ENCODE data around the gene DYNC2I2.
"Not testable (repeated sequence)": the region's sequence is repeated elsewhere in the genome, so short reads cannot be mapped to it uniquely, and the experiment has no call there.

DYNC2I2 gene

DNA sequence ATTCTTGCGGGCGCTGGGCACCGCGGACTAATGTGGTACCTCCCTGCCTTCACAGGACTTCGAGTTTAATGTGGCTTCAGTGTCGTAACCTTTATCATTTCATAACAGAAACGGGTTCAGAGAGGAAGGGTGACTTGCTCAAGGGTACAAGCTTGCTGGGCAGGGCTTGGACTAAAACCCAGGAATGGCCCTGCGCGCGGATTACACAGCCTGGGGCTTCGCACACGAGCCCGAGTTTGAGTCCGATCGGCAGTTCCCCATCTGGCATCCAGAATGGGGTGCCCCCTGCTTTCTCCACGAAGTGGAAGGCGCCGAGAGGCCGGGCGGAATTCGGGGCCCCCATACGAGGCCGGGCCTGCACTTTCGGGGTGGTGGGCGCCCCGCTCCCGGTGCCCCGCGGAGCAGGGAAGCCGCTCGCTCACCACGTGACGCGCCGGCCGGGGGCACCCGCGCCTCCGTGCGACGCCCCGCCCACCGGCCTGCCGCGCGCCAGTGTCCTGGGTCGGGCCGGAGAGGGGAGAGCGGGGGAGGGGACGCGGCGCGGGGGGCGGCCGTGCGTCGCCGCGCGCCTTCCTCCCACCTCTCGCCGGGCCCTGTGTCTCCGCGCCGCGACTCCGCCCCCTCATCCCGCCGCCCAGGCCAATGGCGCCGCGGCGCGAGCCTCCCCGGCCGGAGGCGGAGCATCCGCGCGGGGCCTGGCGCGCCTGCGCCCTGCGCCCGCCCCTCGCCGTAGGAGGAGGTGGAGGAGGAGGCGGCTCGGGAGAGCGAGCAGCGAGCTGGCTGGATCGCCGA, 32.0 kb upstream of the DYNC2I2 start, which contains the start of gene SET:
Gene SET (plus strand): TSS at position 722 of the 792 bp plus-strand sequence. CDS start 361 bp downstream, outside the sequence.
- in situ Hi-C loops (cut with MboI; ENCODE audit: low pct_unique_long_range_greater_than_20kb, low sequenced_read_pairs) = no loop called here
- DNase-seq = peak; percentile 88

DNA sequence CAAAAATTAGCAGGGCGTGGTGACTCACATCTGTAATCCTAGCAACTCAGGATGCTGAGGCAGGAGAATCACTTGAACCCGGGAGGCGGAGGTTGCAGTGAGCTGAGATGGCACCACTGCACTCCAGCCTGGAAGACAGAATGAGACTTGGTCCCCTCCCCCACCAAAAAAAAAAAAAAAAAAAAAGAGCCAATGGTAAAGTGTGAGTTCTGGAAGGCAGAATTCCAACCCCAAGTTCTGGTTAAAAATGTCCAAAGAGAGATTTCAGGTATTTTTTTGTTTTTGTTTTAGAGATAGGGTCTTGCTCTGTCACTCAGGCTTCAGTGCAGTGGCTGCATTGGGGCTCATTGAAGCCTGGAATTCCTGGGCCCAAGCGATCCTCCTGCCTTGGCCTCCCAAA, 30.8 kb upstream of the DYNC2I2 start:
- no peak for DNase-seq

DNA sequence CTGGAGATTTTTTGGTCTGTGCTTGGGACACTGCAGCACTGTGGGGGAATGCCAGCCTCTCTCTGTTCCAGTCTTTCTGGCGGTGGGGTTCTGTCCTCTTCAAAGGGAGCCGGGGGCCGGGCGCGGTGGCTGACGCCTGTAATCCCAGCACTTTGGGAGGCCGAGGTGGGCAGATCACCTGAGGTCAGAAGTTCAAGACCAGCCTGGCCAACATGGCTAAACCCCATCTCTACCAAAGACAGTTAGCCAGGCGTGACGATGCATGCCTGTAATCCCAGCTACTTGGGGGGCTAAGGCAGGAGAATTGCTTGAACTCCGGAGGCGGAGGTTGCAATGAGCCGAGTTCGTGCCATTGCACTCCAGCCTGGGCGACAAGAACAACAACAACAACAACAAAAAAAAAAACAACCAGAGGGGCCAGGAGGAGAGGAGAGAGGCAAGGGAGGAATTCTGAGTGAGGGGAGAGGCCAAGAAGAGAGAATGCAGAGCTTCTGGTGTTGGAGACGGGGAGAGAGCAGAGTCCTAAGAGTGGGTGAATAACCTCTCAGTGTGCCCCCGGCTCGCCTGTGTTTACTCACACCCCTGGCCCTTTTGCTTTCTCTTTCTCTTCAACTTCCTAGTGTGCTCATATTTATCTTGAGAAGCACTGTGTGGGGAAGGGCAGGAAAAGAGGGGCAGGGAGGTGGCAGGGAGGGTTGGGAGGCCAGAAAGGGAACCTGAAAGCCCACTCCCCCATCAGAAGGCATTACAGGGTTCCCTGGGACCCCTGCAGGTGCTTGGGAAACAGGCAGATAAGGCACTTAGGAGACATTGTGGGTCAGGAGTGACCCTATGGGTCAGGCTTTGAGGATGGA, 29.2 kb upstream of the DYNC2I2 start:
- DNase-seq = peak; percentile 46
- in situ Hi-C loops (cut with MboI; ENCODE audit: low pct_unique_long_range_greater_than_20kb, low sequenced_read_pairs) = no loop called here

More for the DNA sequence above, 30.8 kb upstream of the DYNC2I2 start:
- in situ Hi-C loops (cut with MboI; ENCODE audit: low pct_unique_long_range_greater_than_20kb, low sequenced_read_pairs) = no loop called here

DNA sequence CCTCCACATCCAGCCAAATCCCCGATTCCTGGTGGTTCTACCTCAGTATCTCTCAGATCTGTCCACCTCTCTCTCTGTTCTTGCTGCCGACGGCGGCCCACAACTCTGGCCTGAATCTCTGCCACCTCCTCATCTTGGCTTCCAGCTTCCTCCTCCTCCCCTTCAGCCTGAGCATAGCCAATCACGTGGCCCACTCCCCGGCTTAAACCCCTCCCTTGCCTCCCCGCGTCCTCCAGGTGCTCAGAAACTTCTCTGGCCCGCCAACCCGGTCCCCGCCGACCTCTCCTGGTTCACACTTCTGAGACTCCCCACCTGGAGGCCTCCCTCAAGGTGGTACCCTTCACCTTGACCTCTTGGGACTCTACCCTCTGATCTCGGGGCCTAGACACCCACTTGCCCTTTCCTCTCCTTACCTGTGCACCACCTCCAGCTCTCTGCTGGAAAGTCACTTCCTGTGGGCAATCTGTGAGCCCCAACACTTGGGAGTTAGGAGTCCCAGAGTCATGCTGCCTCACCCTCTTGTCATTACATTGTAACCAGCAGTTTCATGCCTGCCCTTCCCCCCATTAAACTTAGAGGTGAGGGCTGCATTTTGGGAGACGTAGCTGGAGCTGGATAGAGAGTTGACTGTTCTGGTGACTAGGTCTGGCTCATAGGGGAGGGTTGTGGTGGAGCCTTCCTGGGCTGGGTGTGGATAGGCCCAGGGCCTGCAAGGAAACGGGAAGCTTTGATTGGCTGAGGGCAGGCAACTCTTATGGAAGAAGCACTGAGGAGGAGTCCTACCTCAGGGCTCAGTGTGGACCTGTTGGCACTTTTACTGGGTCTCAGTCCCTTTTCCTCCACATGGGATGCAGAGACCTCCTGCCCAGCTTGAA, 27.9 kb upstream of the DYNC2I2 start:
- in situ Hi-C loops (cut with MboI; ENCODE audit: low pct_unique_long_range_greater_than_20kb, low sequenced_read_pairs) = no loop called here
- DNase-seq = peak; percentile 81

DNA sequence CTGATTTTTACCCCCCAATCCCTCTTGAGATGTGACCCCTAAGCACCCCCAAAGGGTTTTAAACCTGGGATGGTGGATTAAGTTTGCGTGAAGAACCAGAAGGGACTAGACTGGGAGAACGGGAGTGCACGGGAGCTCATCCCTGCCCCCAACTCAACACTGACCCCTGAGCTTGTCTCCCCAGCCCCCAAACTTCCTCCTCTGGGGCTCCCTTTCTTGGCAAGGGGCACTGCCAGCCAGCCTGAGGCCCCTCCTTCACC, 27.3 kb upstream of the DYNC2I2 start:
- no peak for DNase-seq
- in situ Hi-C loops (cut with MboI; ENCODE audit: low pct_unique_long_range_greater_than_20kb, low sequenced_read_pairs) = no loop called here

GRCh38 chr9:128683340-128684064, 26.9 kb upstream of the DYNC2I2 start:
- in situ Hi-C loops (cut with MboI; ENCODE audit: low pct_unique_long_range_greater_than_20kb, low sequenced_read_pairs) = no loop called here
- peak; percentile 71 for DNase-seq

DNA sequence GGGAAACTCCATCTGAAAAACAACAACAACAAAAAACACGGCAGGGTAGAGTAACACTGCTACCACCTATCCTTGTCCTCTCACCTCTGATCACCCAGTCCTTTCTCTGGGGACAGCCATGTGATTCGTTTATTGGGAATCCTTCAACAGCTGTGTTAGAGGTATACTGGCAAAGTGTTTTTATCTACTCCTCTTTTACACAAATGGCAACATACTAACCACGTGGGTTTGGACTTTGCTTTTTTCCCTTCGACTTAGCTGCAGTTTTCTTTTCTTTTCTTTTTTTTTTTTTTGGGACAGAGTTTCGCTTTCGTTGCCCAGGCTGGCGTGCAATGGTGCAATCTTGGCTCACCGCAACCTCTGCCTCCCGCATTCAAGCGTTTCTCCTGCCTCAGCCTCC, 21.1 kb upstream of the DYNC2I2 start:
- in situ Hi-C loops (cut with MboI; ENCODE audit: low pct_unique_long_range_greater_than_20kb, low sequenced_read_pairs) = no loop called here
- no peak for DNase-seq

- in situ Hi-C loops (cut with MboI; ENCODE audit: low pct_unique_long_range_greater_than_20kb, low sequenced_read_pairs) = no loop called here
- no peak for DNase-seq
Observed at GRCh38 chr9:128675382-128675781, 18.7 kb upstream of the DYNC2I2 start.

GRCh38 chr9:128669786-128670185, 13.1 kb upstream of the DYNC2I2 start:
- no peak for DNase-seq
- in situ Hi-C loops (cut with MboI; ENCODE audit: low pct_unique_long_range_greater_than_20kb, low sequenced_read_pairs) = no loop called here

- in situ Hi-C loops (cut with MboI; ENCODE audit: low pct_unique_long_range_greater_than_20kb, low sequenced_read_pairs); DNase-seq: not testable (repeated sequence)
Observed at GRCh38 chr9:128666481-128666941, 9.9 kb upstream of the DYNC2I2 start.

DNA sequence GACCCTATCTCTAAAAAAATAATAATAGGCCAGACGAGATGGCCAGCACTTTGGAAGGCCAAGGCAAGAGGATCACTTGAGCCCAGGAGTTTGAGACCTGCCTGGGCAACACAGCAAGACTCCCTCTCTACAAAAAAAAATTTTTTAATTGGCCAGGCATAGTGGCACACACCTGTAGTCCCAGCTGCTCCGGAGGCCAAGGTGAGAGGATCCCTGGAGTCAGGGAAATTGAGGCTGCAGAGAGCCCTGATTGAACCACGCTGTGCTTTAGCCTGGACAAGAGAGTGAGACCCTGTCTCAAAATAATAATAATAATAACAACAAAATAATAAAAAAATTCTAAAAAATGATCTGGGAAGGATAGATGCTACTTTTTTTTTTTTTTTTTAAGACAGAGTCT, 1.1 kb upstream of the DYNC2I2 start:
- in situ Hi-C loops (cut with MboI; ENCODE audit: low pct_unique_long_range_greater_than_20kb, low sequenced_read_pairs) = no loop called here
- no peak for DNase-seq

DNA sequence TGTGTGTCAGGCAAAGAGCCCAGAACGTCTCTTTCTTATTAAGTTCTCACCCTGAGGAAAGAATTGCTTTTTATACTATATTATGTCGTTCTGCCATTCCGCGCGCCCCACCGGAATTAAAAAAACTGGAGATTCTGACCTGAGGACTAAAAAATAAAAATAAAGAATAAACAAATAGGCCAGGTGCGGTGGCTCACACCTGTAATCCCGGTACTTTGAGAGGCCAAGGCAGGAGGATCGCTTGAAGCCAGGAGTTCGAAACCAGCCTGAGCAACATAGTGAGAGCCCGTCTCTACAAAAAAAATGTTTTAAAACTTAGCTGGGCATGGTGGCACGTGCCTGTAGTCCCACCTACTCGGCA, 677 bp upstream of the DYNC2I2 start:
- DNase-seq = no peak
- in situ Hi-C loops (cut with MboI; ENCODE audit: low pct_unique_long_range_greater_than_20kb, low sequenced_read_pairs) = no loop called here

GRCh38 chr9:128654481-128654880, 2.2 kb downstream of the DYNC2I2 start:
- in situ Hi-C loops (cut with MboI; ENCODE audit: low pct_unique_long_range_greater_than_20kb, low sequenced_read_pairs) = no loop called here
- DNase-seq = no peak

- in situ Hi-C loops (cut with MboI; ENCODE audit: low pct_unique_long_range_greater_than_20kb, low sequenced_read_pairs) = no loop called here
- no peak for DNase-seq
Observed at GRCh38 chr9:128653908-128654307, 2.7 kb downstream of the DYNC2I2 start.

GRCh38 chr9:128651798-128652197, 4.8 kb downstream of the DYNC2I2 start:
- no peak for DNase-seq
- in situ Hi-C loops (cut with MboI; ENCODE audit: low pct_unique_long_range_greater_than_20kb, low sequenced_read_pairs) = no loop called here

DNA sequence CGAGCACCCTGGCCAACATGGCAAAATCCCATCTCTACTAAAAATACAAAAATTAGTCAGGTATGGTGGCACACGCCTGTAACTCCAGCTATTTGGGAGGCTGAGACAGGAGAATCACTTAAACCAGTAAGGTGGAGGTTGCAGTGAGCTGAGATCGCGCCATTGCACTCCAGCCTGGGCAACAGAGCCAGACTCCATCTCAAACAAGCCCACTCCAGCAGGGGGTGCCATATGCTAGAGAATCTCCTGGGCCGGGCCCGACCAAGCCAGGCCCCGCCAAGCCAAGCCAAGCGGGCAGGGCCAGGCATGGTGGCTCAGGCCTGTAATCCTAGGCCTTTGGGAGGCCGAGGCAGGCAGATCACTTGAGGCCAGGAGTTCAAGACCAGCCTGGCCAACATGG, 8.4 kb downstream of the DYNC2I2 start:
- in situ Hi-C loops (cut with MboI; ENCODE audit: low pct_unique_long_range_greater_than_20kb, low sequenced_read_pairs) = not testable (repeated sequence)
- DNase-seq = peak; percentile 55

GRCh38 chr9:128643519-128644300, 12.9 kb downstream of the DYNC2I2 start:
- in situ Hi-C loops (cut with MboI; ENCODE audit: low pct_unique_long_range_greater_than_20kb, low sequenced_read_pairs) = no loop called here
- no peak for DNase-seq

DNA sequence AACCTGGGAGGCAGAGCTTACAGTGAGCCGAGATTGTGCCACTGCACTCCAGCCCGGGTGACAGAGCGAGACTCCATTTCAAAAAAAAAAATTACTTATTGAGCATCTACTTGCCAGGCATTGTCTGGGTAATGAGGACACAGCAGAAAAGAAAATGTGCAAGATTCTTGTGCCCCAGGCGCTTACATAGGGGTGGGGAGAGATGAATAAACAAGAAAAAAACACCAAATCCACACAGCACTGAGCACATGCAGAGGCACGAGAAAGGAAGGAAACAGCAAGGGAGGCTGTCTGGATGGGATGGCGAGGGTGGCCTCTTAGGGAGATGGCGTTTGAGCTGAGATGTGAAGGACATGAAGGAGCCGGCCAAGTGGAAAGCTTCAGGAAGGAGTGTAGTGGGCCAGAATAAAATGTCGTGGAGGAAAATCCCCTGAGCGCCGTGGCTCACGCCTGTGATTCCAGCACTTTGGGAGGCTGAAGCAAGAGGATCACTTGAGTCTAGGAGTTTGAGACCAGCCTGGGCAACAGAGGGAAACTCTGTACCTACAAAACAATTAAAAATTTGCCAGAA, 13.9 kb downstream of the DYNC2I2 start:
- in situ Hi-C loops (cut with MboI; ENCODE audit: low pct_unique_long_range_greater_than_20kb, low sequenced_read_pairs) = no loop called here
- DNase-seq = no peak
